Measurements from ENCODE around the gene INSYN1. TPM values are rescaled to one million over a fixed set of nuclear protein-coding genes. Genes with fewer than 3 reads are reported as not detected.
"Not testable (repeated sequence)": the region's sequence is repeated elsewhere in the genome, so short reads cannot be mapped to it uniquely, and the experiment has no call there.

The INSYN1 gene
- polyA plus RNA-seq, 3 donors, result 19.3 to 26.9 (median 21.7) TPM

DNA sequence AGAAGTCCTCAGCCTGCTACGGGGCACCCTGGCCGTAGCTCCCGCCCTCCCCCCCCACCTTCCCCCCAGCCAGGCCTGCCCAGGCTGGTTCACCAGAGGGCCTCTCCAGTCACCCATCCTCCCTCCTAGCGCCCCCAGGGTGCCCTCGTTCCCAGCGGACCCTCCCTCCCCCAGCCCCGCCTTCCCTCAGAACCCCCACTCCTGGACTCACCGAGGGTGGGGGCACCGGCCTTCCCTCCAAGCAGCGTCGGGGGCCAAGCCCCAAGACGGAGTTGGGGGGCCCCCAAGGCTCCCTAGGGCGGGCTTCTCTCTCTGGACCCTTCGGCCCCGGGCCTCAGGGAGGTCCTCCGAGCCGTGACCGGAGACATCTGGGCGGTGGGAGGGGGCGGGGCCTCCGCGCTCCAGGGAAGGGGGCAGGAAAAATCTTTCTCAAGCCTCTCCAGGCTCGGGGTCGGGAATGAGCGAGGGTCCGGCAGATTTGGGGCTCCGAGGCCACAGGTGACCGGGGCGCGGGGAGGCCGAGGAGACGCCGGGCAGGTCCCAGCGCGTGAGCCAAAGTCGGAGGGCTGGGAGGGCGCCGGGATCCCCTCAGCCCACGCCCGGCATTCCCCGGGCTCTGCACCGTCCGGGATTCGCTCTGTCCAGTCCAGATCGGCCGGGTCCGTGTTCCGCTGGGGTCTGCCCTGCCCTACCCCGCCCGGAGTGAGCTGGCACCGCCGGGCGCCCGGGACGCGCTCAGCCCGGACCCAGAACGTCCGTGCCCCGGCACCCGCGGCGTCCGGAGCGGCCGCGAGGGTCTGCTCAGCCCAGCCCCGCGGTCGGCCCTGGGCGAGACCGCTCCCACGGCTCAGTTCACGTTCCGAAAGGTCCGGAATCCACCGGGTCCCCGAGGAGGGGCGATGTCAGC, 999 bp downstream of the INSYN1 start:
- no peak for DNase-seq

DNA sequence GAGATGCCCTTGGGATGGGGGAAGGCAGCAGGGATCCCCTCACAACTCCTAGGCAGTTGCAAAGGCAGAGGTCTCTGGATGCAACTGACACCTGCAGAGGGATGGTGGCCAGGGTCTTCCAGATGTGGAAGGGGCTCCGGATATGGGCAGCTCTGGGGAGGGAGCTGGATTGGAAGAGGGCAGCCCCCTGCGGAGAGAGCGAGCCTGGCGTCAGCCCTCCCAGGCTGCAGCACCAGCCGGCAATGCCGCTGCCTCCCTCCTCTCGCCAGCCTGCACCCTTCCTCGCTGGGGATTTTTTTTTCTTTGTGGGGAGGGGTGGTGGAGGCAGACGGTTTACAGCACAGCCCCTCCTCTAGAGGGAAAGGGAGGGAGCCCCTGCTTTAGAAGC, 1.6 kb downstream of the INSYN1 start:
- DNase-seq, result no peak

DNA sequence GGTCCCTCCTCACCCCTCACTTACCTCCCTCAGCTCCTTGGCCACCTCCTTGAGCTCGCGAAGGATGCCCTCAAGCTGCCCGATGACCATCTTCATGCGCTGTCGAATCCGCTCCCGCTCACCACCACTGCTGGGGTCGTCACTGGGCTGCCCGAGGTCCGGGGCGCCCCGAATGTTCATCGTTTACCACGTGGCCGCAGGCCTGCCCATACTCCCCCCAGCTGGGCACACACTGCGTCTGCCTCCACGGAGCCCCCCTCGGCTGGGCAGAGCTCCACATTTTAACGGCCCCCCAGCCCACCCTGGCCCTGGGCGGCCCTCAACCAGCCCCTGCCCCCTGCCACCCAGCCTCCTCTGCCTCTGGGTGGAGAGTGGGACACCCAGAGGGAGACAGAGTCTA, 2.2 kb downstream of the INSYN1 start:
- DNase-seq, result no peak

DNA sequence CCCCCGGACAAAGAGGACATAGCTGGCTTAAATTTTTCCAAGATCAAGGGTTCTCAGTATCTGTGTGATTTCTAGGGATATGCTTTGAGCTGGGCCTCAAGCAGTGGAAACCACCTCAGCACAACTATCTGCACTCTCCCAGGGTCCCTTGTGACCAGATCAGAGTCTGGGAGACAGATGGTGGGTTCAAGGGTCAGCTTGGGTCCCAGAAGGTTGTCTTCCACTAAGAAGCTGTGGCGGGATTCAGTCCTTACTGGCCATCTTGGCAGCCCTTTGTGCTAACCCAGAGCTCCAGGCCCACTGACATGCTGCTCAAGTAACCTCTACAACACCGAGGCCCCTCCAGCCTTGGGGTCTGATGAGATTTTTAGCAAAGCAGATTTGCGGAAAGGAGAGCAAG, 2.7 kb downstream of the INSYN1 start:
- no peak for DNase-seq

DNA sequence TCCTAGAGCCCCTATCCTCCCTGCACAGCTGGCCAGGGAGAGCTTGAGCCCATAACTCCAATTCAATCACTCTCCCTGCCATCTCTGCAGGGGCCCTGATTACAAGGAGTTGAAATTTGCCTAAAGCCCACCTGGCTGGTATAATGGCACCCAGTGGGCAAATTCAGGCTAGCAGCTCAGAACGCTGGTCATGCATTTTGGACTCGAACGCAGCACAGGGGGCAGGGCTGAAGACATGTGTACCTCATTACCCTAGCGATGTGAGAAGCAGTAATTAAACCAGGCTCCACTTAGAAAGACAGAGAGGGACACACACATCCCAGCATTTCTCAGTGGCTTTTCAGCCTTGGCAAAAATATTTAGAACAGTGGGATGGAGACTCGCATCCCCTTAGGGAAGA, 3.2 kb downstream of the INSYN1 start:
- no peak for DNase-seq

DNA sequence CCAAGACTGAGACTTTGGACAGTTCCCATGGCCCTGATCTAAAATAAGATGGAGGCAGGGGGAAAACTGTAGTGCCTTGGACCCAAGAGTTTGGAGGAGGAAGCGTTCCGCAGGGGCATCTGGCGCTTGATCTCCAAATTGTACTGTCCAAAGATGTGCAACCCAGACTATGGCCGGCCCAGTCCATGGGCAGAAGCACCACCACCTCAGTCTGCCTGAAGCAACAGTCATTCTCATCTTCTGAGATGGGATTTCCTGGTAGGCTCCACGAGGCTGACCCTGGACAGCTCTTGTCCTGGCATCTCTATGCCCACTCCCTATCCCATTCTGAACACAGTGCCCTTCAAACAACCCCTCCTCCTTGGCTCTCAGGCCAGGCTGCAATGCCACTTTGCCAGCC, 3.6 kb downstream of the INSYN1 start:
- DNase-seq, result no peak

DNA sequence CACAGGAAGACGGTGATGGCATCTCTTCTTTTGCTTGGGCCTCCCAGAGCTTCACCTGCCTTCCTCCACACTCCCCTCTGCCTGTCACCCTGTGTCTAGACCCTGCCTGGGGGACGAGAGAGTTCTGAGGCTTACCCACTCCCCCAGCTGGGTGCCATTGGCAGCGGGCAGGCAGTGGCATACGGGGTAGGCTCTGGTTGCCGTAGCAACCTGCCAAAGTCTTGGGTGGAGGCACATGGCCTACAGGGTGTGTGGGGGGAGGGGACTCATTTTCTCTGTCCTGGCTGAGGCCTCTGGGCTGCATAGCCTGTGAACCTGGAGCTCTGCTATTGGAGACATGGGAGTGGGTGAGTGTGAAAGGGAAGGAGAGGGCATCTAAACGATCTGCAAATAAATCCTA, 4.4 kb downstream of the INSYN1 start:
- no peak for DNase-seq

DNA sequence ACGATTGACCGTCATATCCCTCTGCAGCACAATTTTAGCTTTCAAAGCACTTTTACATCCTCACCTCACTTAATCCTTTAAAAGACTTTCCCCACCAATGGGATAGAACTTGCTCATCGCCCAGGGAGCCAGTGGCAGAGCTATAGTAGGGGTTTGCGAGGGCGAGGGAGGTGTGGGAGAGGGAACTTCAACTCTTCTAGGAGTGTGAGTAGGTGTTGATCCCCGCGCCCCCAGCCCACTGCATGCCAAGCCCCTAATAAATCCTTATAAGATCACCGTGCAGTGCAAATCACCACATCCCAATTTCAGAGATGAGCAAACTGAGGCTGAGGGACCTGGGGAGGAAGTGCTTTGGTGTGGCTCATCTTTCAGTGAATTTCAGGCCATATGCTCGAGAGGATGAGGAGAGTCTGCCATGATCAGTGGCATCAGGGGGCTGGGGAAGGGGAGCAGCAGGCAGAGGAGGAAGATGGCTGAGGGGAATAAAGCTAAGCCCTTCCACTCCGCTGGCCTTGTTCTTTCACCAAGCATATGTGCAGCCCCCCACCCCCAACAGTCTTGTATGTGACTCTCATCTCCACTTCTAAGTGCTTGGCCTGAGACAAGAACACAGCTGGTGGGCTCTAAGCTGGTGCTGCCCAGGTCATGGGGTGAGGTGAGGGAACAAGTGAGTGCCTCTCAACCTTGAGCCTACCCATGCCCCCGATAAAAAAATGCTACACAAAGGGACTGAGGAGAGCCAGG, 5.1 kb downstream of the INSYN1 start:
- no peak for DNase-seq

DNA sequence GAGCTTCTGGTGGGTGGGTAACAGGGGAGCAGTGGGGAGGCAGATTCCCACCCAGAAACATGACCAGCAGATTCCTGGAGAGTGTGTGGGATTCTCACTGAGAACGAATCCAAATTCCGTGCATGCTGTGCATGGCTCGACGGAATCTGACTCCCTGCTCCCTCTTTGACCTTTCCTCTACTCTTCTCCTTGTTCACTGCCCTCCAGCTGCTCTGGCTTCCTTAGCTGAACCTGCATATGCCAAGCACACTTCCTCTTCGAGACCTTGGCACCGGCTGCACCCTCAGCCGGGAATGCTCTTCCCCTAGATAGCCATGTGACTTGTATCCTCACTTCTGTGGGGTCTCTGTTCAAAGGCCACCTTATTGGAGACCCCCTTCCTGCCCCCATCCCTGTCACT, 6.3 kb downstream of the INSYN1 start:
- no peak for DNase-seq

DNA sequence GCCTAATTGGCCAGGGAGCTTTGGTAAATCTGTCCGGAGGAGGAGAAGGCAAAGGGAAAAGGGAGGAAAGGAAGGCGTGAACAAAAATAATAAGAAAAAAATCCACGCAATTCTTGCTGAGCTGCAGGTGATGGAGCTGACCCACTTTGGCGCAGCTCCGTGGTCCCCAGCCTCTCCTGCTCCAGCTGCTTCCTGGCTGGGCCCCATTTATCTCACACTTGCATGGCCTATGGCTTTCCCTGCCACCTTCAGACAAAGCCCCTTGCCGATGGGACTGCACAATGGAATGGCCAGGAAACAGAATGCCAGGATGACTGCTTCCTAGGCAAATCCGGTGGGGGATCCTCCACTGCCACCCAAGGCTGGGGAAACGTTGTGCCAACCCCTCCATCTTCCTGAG, 6.9 kb downstream of the INSYN1 start:
- DNase-seq, result no peak

DNA sequence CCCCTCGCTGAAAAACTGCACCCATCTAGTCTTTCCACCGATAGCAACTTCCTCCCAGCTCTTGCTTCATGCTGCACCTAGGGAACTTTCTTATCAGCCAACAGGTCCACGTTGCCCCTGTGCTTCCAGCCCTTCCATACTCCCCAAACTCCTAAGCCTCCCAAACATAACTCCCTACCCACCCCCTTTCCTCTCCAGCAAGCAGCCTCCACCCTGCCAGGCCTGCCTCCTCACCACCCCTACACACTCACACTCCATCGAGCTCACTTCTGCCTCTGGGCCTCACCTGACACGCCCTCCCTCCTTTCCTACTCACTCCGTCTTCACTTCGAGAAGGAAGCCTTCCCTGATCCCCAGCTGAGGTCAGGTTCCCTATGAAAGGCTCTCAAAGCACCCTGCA, 8.1 kb downstream of the INSYN1 start:
- no peak for DNase-seq

DNA sequence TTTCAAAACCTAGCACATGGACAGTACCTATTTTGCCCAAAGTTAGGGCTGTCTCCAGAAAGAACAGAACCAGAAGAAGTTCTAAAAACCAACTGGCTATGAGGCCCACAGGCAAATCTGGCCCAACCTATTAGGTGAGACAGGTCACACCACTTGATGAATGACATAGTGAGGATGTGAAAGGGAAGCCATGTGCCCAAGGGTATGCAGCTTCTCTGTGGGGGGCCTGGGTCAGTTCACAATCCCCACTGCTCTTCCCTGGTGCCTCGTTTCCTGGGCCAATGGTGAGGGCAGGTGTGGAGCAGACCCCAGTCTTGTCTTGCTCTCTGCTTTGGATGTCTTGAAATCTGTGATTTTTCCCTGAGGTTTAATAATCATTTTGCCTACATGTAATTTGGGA, 8.9 kb downstream of the INSYN1 start:
- DNase-seq, result no peak

DNA sequence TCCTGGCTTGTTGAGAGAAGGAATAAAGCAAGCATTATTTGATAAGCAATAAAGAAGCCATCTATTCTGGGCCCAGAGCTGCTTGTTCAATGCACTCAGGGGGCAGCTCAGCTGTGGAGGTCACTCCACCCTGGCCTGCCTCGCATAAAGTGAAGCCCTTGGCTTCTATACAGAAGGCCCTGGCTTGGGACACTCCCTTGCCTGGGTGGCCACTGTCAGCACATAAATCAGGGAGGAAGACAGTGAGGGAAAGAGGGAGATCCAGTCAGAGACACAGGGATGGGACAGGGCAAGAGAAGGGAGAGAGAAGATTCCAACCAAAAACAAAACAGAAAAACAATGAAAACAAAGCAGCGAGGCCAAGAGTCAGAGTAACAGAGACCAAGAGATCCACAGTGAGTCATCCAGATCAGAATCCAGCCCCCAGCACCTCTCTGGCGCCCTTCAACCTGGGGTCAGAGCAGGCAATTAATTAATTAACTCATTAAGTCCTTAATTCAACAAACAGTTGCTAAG, 11.8 kb downstream of the INSYN1 start:
- DNase-seq, result no peak

DNA sequence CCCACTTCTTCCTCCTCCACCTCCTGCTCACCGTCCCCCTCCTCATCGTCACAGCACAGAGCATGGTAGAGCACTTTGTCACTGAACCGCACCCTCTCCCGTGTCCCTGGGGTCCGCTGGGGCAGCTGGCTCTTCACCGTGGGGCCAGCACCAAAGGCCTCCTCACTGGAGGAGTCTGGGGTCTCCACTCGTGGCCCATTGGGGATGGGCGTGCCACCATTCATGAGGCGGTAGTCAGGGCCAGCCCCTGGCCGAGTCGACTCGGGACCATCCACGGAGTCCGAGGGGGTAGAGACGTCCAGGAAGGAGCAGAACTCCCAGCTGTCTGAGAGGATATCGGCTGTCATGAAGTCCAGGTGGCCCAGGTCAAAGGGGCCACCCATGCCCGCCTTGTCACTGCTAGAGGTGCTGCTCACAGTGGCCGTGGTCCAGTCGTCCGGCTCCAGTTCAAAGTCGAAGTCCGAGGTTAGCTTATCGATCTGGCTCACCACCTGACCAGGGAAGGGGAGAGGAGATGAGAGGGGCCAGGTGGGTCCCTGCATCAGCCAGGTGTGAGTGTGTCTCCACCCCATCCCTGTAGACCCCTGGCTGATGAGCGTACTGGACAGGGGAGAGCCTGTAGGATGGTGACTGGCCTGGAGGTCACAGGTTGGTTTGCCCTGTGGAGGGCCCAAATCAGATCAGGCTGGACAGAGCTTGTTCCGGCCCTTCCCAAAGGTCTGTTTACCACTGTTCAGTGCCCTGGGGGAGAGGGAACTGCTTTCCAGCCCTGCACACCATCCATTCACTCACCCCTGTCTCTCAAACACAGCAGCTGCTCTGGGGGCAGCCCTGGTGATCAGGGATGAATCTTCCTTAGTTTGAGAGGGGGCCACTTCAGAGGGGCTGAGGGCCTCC, 12.8 kb downstream of the INSYN1 start:
- no peak for DNase-seq

DNA sequence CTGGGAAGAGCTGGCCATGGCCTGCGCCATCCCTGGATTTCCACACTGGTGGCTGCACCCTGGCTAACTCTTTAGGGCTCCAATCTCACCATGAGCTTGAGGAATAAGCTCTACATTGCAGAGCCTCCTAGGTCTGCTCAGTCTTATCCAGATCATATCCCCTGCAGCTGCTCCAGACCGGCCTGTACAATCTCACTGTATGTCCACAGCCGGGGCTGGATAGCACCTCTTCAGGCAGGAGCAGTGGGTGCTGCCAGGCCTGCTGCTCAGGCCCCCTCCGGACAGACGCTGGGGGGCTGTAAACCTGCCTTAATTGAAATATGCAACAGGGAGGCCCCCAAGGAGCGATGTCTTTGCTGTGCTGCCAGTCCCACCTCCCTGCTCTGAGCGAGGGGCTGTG, 15.6 kb downstream of the INSYN1 start:
- DNase-seq, result no peak

DNA sequence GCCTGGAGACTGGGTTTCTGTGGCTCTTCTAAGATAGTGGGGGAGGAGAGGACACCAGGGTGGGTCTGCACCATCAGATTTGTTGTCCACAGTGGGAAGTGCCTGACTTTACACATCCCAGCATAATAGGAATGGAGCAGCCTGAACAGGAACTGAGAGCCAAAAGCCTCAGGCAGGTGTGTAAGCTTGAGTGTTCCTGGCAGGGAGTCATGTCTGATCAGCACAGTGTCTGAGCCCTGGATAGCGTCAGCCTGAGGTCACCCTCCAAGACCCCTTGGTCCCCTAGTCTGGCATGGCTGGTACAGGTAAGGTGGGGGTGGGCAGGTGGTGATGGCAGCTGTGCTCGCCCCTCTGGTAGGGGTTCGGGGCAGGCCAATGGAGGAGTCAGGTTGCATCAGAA, 20.2 kb downstream of the INSYN1 start:
- no peak for DNase-seq

DNA sequence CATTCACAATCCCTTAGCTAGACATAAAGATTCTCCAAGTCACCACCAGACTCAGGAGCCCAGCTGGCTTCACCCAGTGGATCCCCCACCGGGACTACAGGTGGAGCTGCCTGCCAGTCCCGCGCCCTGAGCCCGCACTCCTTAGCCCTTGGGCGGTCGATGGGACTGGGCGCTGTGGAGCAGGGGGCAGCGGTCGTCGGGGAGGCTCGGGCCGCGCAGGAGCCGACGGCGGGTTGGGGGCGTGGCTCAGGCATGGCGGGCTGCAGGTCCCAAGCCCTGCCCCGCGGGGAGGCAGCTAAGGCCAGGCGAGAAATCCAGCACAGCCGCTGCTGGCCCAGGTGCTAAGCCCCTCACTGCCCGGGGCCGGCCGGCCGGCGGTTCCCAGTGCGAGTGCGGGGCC, 21.1 kb downstream of the INSYN1 start:
- DNase-seq, result not testable (repeated sequence)

DNA sequence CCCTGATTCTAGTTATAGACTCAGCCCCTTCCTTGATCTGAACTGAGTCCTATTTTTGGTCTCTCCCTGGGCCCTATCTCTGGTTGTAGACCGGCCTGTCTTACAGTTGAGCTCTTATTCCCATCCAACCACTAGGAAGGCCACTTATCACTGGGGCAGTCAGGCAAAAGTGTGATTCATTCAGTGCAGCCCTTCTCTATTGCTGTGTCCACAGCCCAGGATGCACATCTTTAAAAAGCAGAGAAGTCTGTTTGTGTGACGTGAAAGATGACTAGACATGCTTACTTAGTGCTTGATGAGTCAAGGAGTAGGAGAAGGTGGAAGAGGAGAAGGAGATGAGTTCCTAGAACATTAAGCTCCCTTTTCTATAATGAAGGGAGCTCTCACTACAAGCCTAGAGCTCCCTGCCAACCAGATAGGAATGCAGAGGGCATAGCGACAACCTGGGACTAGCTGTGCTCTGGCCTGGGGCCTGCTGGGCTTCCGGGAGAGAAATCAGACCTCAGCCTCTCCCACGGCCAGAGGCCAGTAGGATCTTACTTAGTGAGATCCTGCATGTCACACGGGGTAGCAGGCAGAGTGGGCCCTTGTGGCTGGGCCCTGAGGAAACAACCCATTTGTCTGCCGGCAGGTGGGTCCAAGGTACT, 25.7 kb downstream of the INSYN1 start:
- no peak for DNase-seq

DNA sequence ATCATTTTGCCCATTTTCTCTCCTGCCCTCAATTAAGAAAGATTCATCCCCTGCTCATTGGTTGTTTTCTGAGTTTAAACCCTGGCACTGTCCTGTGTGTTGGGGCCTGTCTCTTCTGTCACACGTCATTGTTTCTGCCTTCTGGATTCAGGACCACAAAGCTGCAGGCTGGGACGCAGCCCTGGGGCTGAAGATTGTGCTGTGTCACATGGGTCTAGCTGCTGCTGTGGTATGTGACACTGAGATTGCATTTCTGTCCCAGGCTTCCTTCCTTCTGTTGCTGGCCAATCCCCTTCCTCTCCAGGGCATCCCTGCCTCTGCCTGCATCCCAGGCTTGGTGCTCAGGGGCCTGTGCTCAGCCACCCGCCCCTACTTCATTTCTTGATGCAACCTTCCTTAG, 28.9 kb downstream of the INSYN1 start:
- DNase-seq, result no peak

DNA sequence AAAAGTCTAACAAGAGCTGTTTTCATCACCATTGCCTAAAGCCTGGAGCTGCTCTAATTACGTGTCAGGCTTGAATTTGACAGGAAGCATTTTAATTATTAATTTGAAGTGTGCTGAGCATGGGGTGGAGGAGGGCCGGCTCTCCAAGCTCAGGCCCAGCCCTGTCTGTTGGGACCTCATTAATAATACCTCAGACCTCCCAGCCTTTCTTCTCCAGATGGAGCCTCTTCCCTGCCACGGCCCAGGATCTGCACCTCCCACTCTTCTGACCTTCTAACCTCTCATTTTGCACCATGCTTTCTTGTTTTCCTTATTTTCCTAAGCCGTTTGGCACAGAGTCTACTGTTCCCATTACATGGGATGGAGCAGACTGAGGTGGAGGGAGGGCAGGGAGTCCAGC, 30.0 kb downstream of the INSYN1 start:
- no peak for DNase-seq

DNA sequence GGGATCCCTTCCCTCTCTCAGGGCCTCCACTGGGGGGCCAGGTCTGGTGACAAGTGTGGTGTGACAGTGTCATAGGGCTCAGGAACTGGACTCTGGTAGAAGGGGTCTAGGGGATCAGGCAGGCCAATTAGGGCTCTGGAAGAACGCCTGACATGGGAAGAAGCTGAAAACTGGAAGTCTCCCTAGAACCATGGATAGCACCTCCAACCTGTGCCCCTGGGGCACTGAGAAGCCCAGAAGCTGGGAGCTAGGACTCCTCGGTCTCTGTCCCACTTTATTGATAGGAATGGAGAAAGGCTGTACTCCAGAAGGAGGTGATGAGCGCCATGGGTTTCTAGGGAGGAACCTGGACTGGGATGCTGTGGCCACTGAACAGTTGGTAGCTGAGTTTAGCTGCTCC, 30.7 kb downstream of the INSYN1 start:
- DNase-seq, result no peak

DNA sequence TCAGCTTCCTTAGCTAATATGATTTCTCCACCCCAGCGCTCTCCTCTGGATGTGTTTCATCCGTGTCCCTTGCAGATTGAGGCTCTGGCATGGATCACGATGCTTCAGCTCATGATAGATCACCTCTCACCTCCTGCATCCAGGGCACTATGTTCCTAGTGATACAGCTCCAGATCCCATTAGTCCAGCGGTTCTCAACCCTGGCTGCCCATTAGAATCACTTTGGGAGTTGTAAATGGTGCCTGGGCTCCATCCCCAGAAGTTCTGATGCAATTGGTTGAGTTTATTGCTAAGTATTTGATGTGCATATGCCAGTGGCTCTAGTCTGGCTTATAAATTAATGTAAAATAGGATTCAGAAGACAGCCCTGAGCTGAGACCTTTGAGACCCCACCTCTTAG, 34.5 kb downstream of the INSYN1 start:
- no peak for DNase-seq
